LNCaP clone FGC (cell line): ENCODE measurements around the gene ISY1.

Experiments
- DNase-seq: peaks from one replicate; pipeline ENCODE4 v3.0.0-alpha.2; 2011; ENCODE audit warnings: low read depth
- H3K4me3 ChIP-seq: 2 replicates; pipeline ENCODE4 v1.5.1; 2011; ENCODE audit warnings: mild to moderate bottlenecking, low read depth, low read length, control low read depth
- TF ChIP-seq, protein P1 (sequence below): IDR thresholded peaks from 2 replicates; pipeline ENCODE4 v1.5.1; 2012; ENCODE audit warnings: mild to moderate bottlenecking; ENCODE audit not compliant: control insufficient read depth, insufficient read depth; ENCODE audit errors: extremely low read depth

Gene ISY1

DNA sequence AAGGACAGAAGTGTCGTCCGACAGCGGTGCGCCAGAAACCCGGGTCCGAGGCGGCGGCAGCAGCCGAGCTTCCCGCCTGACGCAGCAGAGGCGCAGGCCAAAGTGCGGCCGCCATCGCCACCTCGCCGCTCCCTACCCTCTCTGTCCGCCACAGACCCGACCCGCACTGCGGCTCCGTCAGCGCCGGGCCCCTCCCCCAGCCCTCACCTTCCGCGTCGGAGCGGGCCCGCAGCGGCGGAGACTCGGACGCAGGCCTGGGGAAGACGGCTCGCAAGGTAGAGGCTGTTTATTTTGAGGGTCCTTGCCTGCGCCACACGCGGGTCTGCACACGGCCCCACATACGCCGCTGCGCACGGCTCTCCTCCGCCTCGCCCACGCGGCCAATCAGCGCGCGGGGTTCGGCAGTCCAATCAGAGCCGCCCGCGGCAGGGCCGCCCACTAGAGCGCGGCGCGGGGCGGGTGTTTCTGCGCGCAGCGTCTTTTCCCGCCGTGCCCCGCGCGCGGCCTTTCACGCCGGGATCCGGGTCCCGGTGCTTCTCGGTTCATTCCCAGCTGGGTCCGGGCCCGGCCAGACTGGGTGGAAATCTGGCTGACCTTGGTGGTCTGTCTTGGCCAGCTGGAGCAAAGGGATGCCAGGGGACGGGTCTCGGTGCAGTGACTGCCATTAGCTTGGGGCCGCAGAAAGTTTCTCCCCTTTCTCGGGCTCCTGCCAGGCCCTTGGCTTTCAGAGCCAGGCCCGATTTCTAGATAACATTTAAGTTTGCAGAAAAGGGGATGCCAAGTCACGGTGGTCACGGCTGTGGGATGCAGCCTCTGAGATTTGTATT lies 22.9 kb upstream of the ISY1 start, which contains the start of gene CNBP:
TSS of gene CNBP (minus strand) at position 328 of the 827 bp plus-strand sequence. CDS start 12,139 bp downstream, outside the sequence.
- TF ChIP-seq, protein P1, sequence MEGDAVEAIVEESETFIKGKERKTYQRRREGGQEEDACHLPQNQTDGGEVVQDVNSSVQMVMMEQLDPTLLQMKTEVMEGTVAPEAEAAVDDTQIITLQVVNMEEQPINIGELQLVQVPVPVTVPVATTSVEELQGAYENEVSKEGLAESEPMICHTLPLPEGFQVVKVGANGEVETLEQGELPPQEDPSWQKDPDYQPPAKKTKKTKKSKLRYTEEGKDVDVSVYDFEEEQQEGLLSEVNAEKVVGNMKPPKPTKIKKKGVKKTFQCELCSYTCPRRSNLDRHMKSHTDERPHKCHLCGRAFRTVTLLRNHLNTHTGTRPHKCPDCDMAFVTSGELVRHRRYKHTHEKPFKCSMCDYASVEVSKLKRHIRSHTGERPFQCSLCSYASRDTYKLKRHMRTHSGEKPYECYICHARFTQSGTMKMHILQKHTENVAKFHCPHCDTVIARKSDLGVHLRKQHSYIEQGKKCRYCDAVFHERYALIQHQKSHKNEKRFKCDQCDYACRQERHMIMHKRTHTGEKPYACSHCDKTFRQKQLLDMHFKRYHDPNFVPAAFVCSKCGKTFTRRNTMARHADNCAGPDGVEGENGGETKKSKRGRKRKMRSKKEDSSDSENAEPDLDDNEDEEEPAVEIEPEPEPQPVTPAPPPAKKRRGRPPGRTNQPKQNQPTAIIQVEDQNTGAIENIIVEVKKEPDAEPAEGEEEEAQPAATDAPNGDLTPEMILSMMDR = no peak
- DNase-seq = peak; percentile 83
- H3K4me3 ChIP-seq = peak within 1 kb of the TSS; percentile 98

DNA sequence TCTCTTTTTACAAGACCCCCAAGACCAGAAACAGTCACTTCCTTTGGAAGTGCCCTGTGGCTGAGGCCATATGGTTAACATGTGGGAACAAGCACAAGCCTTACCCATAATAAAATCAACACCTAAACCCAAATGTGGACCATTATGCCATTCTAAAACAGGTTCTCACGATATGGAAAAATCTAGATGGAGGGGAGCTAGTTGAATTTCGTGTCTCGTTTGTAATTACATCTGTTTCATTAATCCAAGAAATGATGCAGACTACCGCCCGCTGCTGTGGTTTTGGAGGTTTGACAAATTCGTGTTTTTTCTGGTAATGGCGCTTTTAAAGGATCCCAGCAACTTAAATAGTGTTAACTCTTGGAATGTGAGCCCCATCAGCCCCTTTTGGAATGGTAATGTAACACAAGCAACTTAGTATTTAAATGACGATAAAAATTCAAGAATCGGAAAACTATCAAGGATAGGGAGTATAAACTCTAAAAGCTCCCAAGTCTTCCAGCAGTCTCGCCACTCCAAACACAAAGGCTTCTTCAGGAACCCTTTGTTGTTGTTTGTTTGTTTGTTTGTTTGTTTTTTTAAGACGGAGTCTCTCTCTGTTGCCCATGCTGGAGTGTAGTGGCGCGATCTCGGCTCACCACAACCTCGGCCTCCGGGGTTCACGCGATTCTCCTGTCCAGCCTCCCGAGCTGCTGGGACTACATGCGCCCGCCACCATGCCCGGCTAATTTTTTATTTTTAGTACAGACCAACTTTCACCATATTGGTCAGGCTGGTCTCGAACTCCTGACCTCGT lies 21.7 kb upstream of the ISY1 start:
- no peak for DNase-seq
- H3K4me3 ChIP-seq = peak overlapping the region; percentile 98
- TF ChIP-seq, protein P1 = no peak

DNA sequence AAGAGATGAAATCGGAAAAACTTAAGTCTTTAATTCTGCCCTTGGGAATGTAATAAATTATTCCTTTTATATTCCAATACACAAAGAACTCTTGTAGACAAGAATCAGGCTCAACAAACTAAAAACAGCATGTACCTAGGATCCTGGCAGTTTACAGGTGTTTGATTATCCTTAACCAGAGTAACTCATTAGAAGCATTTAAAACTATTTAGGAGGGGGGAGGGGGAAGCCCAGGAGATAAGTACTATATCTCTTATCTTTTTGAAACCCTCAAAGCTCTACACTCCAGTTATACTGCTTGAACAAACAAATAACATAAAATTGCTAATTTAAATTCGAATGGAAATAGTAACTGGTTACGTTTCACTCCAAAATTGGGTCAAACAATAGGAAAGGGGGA lies 21.0 kb upstream of the ISY1 start:
- no peak for DNase-seq
- TF ChIP-seq, protein P1 = no peak
- H3K4me3 ChIP-seq = peak overlapping the region; percentile 98

DNA sequence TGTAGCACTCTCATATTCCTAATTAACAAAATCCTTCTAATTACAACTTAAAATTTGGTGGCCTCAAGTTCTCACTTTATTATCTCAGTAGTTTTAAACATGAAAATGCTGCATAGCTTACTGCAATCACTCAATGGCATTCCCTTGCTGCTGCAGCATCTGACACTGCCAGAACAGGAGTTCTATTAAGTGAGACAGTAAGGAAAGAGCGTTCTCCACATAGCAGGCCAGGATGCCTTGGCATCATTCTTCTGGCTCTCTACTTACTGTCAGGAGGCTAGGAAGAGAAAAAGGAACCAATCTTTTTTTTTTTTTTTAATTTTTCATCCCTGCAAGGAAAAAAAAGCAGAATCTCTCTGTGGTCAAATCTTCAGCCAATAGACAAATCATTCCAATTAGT lies 19.6 kb upstream of the ISY1 start:
- DNase-seq = no peak
- H3K4me3 ChIP-seq = peak overlapping the region; percentile 98; the same call in 1 of the 2 replicates
- TF ChIP-seq, protein P1 = no peak

DNA sequence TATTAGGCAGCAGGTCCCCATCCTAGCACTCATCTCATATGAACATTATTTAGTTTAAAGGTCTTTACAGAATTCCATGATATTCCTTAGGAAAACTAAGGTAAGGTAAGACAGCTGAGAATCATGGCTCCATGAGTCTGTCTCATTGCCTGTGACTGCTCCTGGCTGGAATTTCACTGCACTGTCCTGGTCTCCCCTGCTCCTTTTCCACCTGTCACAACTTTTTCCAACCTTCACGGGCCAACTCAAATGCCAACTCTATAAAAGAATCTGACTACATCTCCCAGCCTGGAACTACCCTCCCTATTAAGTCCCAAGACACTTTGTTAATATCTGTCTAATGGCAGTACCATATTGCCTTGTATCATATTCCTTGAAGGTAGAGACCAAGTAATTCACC lies 15.2 kb upstream of the ISY1 start:
- no peak overlapping the region for H3K4me3 ChIP-seq
- TF ChIP-seq, protein P1 = no peak
- no peak for DNase-seq

DNA sequence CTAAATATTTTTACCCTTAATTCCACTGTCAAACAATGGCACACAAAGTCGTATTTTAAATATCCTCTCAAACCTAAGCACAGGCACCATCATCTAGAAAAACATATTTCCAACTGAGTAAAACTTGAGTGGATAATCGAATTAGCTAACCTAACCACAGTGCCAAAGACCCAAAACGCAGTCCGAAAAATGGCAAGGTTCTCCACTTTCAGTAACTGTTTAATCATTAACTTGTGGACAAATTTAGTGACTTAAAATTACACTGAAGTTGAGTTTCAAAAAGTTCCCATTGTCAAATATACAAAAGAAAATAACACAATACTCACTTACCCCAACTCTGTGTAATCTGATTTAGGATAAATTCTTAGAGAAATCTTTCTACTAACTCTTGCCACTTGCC lies 12.9 kb upstream of the ISY1 start:
- TF ChIP-seq, protein P1 = no peak
- no peak overlapping the region for H3K4me3 ChIP-seq
- no peak for DNase-seq

DNA sequence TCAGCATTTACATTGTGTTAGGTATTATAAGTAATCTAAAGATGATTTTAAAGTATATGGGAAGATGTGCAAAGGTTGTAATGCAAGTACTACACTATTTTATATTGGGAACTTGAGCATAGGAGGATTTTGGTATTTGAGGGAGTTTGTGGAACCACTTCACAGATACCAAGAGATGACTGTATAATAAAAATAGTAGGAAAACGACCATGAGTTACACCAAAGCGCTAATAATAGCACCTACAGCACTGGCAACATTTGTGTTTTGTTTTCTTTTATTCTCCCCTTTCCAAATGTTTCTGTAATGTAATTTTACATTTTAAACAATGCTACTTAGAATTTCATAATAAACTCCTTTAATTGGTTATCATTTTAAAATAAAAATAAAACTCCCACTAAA lies 12.3 kb upstream of the ISY1 start:
- TF ChIP-seq, protein P1 = no peak
- no peak overlapping the region for H3K4me3 ChIP-seq
- DNase-seq = no peak
